Fibroblast of lung (primary cell): Measurements from ENCODE around the gene CD52.

ENCODE experiments used
- CTCF ChIP-seq, 2 donors: IDR thresholded peaks in 1 of 2; conservative IDR thresholded peaks in 1 of 2; 1 replicate in 1 of 2; 2 replicates in 1 of 2; pipeline ENCODE4 v1.5.1; 2011 to 2012; ENCODE audit warnings: low read length in 2 of 2, control low read depth in 1 of 2, inconsistent platforms in 1 of 2, low read depth in 1 of 2, mild to moderate bottlenecking in 1 of 2
- EZH2 ChIP-seq: IDR thresholded peaks from 2 replicates; pipeline ENCODE4 v1.5.1; 2012; ENCODE audit warnings: low read length, control low read depth, mild to moderate bottlenecking; ENCODE audit errors: missing control alignments

DNA sequence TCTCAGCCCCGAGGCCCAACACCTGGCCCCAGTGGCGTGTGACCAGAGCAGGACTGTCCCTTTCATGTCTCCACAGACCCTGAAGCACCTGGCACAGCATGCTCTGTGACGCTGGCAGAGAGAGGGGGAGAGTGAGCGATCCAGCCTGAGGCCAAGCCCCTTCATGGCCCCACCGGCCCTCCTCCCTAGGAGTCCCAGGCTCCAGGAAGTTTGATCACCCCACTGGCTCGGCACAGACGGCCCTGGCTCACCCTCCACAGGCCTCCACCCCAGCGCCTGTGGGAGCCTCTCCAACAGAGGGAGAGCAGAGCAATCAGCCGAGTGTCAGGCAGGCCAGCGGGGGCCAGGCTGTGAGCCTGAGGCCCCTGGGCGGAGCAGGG, 26.9 kb upstream of the CD52 start:
- no peak for TF ChIP-seq CTCF (conservative IDR thresholded peaks at IDR 0.05 in 1 of 2, IDR thresholded peaks at IDR 0.05 in 1 of 2; ENCODE audit: low read depth in 1 of 2, low read length in 2 of 2)
- no peak for TF ChIP-seq EZH2
